Measurements from ENCODE around the gene DDX11.
"Not testable (repeated sequence)": the region's sequence is repeated elsewhere in the genome, so short reads cannot be mapped to it uniquely, and the experiment has no call there.

The DDX11 gene

GRCh38 chr12:31119803-31120211, 46.1 kb downstream of the DDX11 start:
- Histone ChIP-seq H3K36me3 (replicated peaks; ENCODE audit: insufficient read depth, low read length) (no peaks in the 10 kb centered on the region), H3K4me3 (ENCODE audit: low read length) (no peak overlapping the region), H3K4me2 (ENCODE audit: low read depth, low read length) (no peak overlapping the region), H2AFZ (ENCODE audit: low read length) (no peak overlapping the region), H3K27me3 (replicated peaks; ENCODE audit: insufficient read depth, low read length) (no peaks in the 10 kb centered on the region), H3K9me2 (replicated peaks; ENCODE audit: insufficient read depth, low read length) (no peaks in the 10 kb centered on the region), H3K27ac (ENCODE audit: low read length) (no peak overlapping the region), H4K20me1 (ENCODE audit: insufficient read depth, low read length) (no peaks in the 10 kb centered on the region), H3K4me1 (ENCODE audit: low read length) (no peaks in the 10 kb centered on the region), H3K9ac (ENCODE audit: low read length) (no peak overlapping the region), H3K79me2 (ENCODE audit: low read length) (no peaks in the 10 kb centered on the region), H3F3A (ENCODE audit: insufficient read depth, low read length) (no peaks in the 10 kb centered on the region), H3K9me3 (replicated peaks; ENCODE audit: insufficient read depth, low read length) (no peaks in the 10 kb centered on the region)
- no peak for DNase-seq
- TF ChIP-seq CTCF (IDR thresholded peaks at IDR 0.05; ENCODE audit: low read length) (no peak), EZH2 (optimal IDR thresholded peaks at IDR 0.05; ENCODE audit: low read depth, low read length) (no peak), EZH2phosphoT487 (IDR thresholded peaks at IDR 0.05; ENCODE audit: low read length) (no peak)

- Histone ChIP-seq H3K4me3 (ENCODE audit: low read length) (no peak overlapping the region), H3K27me3 (replicated peaks; ENCODE audit: insufficient read depth, low read length) (no peaks in the 10 kb centered on the region), H2AFZ (ENCODE audit: low read length) (no peak overlapping the region), H3K9me3 (replicated peaks; ENCODE audit: insufficient read depth, low read length) (no peaks in the 10 kb centered on the region), H3K27ac (ENCODE audit: low read length) (no peak overlapping the region), H3K4me2 (ENCODE audit: low read depth, low read length) (no peak overlapping the region), H3F3A (ENCODE audit: insufficient read depth, low read length) (no peaks in the 10 kb centered on the region), H3K9ac (ENCODE audit: low read length) (no peak overlapping the region), H4K20me1 (ENCODE audit: insufficient read depth, low read length) (no peaks in the 10 kb centered on the region), H3K4me1 (ENCODE audit: low read length) (no peaks in the 10 kb centered on the region), H3K79me2 (ENCODE audit: low read length) (no peaks in the 10 kb centered on the region), H3K9me2 (replicated peaks; ENCODE audit: insufficient read depth, low read length) (no peaks in the 10 kb centered on the region), H3K36me3 (replicated peaks; ENCODE audit: insufficient read depth, low read length) (no peaks in the 10 kb centered on the region)
- TF ChIP-seq CTCF (IDR thresholded peaks at IDR 0.05; ENCODE audit: low read length): no peak
- TF ChIP-seq EZH2 (optimal IDR thresholded peaks at IDR 0.05; ENCODE audit: low read depth, low read length): no peak
- TF ChIP-seq EZH2phosphoT487 (IDR thresholded peaks at IDR 0.05; ENCODE audit: low read length): no peak
- no peak for DNase-seq
These were observed 46.8 kb downstream of the DDX11 start for GRCh38 chr12:31120392-31121008.

DNA sequence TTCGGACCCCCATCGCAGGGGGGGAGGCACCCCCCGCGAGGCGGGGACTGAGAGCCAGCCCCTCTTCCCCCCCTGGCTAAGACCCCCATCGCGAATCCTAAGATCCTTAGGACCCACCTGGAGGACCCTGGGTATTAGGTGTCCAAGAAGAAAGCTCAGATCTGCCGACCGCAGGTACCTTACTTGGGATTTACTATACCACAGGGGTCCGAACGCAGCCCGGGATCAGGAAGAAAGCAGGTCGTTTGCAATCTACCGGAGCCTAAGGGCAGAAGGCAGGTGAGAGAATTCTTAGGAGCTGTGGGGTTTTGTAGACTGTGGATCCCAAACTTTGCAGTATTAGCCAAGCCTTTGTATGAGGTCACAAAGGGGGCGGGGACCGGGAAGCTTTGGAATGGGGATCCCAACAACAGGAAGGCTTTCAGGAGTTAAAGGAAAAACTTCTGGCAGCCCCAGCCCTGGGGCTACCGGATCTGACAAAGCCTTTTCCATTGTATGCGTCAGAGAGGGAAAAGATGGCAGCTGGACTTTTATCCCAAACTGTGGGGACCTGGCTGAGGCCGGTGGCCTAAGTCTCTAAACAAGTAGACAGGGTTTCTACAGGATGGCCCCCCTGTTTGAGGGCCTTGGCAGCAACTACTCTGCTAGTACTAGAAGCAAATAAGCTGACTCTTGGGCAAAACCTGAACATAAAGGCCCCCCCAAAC, 47.5 kb downstream of the DDX11 start:
- not testable (repeated sequence) for H3K79me2 ChIP-seq (ENCODE audit: low read length); H3K9me3 ChIP-seq (replicated peaks; ENCODE audit: insufficient read depth, low read length); H3F3A ChIP-seq (ENCODE audit: insufficient read depth, low read length); H3K4me2 ChIP-seq (ENCODE audit: low read depth, low read length); DNase-seq; H3K27ac ChIP-seq (ENCODE audit: low read length); H3K27me3 ChIP-seq (replicated peaks; ENCODE audit: insufficient read depth, low read length); H4K20me1 ChIP-seq (ENCODE audit: insufficient read depth, low read length); H3K36me3 ChIP-seq (replicated peaks; ENCODE audit: insufficient read depth, low read length); H2AFZ ChIP-seq (ENCODE audit: low read length); H3K9ac ChIP-seq (ENCODE audit: low read length); H3K4me3 ChIP-seq (ENCODE audit: low read length); H3K9me2 ChIP-seq (replicated peaks; ENCODE audit: insufficient read depth, low read length); H3K4me1 ChIP-seq (ENCODE audit: low read length)

DNA sequence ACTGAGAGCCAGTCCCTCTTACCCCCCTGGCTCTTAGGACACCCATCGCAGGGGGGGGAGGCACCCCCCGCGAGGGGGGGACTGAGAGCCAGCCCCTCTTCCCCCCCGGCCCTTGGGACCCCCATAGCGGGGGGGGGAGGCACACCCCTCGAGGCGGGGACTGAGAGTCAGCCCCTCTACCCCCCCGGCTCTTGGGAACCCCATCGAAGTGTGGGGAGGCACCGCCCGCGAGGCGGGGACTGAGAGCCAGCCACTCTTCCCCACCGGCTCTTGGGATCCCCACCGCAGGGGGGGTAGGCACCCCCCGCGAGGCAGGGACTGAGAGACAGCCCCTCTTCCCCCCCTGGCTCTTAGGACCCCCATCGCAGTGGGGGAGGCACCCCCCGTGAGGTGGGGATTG, 48.8 kb downstream of the DDX11 start:
- TF ChIP-seq EZH2phosphoT487 (IDR thresholded peaks at IDR 0.05; ENCODE audit: low read length): no peak
- no peak for TF ChIP-seq EZH2 (optimal IDR thresholded peaks at IDR 0.05; ENCODE audit: low read depth, low read length)
- no peak for TF ChIP-seq CTCF (IDR thresholded peaks at IDR 0.05; ENCODE audit: low read length)

GRCh38 chr12:31124158-31124557, 50.5 kb downstream of the DDX11 start:
- not testable (repeated sequence) for H3K79me2 ChIP-seq (ENCODE audit: low read length); H3K9ac ChIP-seq (ENCODE audit: low read length); H4K20me1 ChIP-seq (ENCODE audit: insufficient read depth, low read length); H3K9me2 ChIP-seq (replicated peaks; ENCODE audit: insufficient read depth, low read length); H3K27me3 ChIP-seq (replicated peaks; ENCODE audit: insufficient read depth, low read length); H3K4me3 ChIP-seq (ENCODE audit: low read length); H3F3A ChIP-seq (ENCODE audit: insufficient read depth, low read length); DNase-seq; H3K4me2 ChIP-seq (ENCODE audit: low read depth, low read length); H2AFZ ChIP-seq (ENCODE audit: low read length); H3K9me3 ChIP-seq (replicated peaks; ENCODE audit: insufficient read depth, low read length); H3K27ac ChIP-seq (ENCODE audit: low read length); H3K36me3 ChIP-seq (replicated peaks; ENCODE audit: insufficient read depth, low read length); H3K4me1 ChIP-seq (ENCODE audit: low read length)

More for the DNA sequence above, 48.8 kb downstream of the DDX11 start:
- H2AFZ ChIP-seq (ENCODE audit: low read length): no peak overlapping the region
- H3K27ac ChIP-seq (ENCODE audit: low read length): no peak overlapping the region
- no peaks in the 10 kb centered on the region for H3K36me3 ChIP-seq (replicated peaks; ENCODE audit: insufficient read depth, low read length)
- no peaks in the 10 kb centered on the region for H3K27me3 ChIP-seq (replicated peaks; ENCODE audit: insufficient read depth, low read length)
- no peaks in the 10 kb centered on the region for H3K9me3 ChIP-seq (replicated peaks; ENCODE audit: insufficient read depth, low read length)
- no peak overlapping the region for H3K9ac ChIP-seq (ENCODE audit: low read length)
- no peaks in the 10 kb centered on the region for H3K9me2 ChIP-seq (replicated peaks; ENCODE audit: insufficient read depth, low read length)
- H3K4me1 ChIP-seq (ENCODE audit: low read length): no peaks in the 10 kb centered on the region
- no peaks in the 10 kb centered on the region for H3F3A ChIP-seq (ENCODE audit: insufficient read depth, low read length)
- no peak overlapping the region for H3K4me2 ChIP-seq (ENCODE audit: low read depth, low read length)
- no peaks in the 10 kb centered on the region for H3K79me2 ChIP-seq (ENCODE audit: low read length)
- no peak overlapping the region for H3K4me3 ChIP-seq (ENCODE audit: low read length)
- DNase-seq: no peak
- no peaks in the 10 kb centered on the region for H4K20me1 ChIP-seq (ENCODE audit: insufficient read depth, low read length)

All from MM.1S (cell line).